ENCODE data around the gene UBE2E2. TPM values are rescaled to one million over a fixed set of nuclear protein-coding genes. Genes with fewer than 3 reads are reported as not detected.

The UBE2E2 gene
- polyA plus RNA-seq, 1 donor from 2014 or later: 19.8 TPM

DNA sequence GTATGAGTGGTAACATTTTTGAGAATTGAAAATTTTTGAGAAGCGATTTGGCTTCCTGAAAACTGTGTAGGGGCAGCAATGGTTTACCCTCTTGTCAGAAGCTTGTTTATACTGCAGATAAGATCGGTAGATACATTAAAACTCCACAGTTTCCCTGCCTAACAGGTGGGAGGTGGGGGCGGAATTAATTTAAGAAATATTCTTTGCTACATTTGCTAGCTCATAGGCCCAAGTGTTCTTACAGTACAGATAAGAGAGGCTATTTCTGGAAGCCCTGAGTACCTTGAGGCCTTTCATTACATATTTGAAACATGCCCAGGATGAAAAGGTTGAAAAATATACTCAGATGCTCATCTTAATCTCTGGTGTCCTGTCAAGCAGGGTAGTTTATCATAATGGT is 285.5 kb downstream of the UBE2E2 start:
- no peak for TF ChIP-seq TAF1 (IDR thresholded peaks at IDR 0.05; ENCODE audit: low read depth)
- TF ChIP-seq, protein P1, sequence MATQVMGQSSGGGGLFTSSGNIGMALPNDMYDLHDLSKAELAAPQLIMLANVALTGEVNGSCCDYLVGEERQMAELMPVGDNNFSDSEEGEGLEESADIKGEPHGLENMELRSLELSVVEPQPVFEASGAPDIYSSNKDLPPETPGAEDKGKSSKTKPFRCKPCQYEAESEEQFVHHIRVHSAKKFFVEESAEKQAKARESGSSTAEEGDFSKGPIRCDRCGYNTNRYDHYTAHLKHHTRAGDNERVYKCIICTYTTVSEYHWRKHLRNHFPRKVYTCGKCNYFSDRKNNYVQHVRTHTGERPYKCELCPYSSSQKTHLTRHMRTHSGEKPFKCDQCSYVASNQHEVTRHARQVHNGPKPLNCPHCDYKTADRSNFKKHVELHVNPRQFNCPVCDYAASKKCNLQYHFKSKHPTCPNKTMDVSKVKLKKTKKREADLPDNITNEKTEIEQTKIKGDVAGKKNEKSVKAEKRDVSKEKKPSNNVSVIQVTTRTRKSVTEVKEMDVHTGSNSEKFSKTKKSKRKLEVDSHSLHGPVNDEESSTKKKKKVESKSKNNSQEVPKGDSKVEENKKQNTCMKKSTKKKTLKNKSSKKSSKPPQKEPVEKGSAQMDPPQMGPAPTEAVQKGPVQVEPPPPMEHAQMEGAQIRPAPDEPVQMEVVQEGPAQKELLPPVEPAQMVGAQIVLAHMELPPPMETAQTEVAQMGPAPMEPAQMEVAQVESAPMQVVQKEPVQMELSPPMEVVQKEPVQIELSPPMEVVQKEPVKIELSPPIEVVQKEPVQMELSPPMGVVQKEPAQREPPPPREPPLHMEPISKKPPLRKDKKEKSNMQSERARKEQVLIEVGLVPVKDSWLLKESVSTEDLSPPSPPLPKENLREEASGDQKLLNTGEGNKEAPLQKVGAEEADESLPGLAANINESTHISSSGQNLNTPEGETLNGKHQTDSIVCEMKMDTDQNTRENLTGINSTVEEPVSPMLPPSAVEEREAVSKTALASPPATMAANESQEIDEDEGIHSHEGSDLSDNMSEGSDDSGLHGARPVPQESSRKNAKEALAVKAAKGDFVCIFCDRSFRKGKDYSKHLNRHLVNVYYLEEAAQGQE (IDR thresholded peaks at IDR 0.05; ENCODE audit: borderline replicate concordance): no peak
- no peak for TF ChIP-seq POLR2AphosphoS5 (IDR thresholded peaks at IDR 0.05)
- no peak for TF ChIP-seq RAD21 (conservative IDR thresholded peaks at IDR 0.05)
- TF ChIP-seq MXI1 (conservative IDR thresholded peaks at IDR 0.05; ENCODE audit: poor library complexity, severe bottlenecking): no peak
- no peak for TF ChIP-seq SMC3 (conservative IDR thresholded peaks at IDR 0.05; ENCODE audit: poor library complexity)
- no peak for TF ChIP-seq EZH2 (IDR thresholded peaks at IDR 0.05; ENCODE audit: borderline replicate concordance, insufficient read depth, low read length, poor library complexity, severe bottlenecking)
- TF ChIP-seq, protein P2, sequence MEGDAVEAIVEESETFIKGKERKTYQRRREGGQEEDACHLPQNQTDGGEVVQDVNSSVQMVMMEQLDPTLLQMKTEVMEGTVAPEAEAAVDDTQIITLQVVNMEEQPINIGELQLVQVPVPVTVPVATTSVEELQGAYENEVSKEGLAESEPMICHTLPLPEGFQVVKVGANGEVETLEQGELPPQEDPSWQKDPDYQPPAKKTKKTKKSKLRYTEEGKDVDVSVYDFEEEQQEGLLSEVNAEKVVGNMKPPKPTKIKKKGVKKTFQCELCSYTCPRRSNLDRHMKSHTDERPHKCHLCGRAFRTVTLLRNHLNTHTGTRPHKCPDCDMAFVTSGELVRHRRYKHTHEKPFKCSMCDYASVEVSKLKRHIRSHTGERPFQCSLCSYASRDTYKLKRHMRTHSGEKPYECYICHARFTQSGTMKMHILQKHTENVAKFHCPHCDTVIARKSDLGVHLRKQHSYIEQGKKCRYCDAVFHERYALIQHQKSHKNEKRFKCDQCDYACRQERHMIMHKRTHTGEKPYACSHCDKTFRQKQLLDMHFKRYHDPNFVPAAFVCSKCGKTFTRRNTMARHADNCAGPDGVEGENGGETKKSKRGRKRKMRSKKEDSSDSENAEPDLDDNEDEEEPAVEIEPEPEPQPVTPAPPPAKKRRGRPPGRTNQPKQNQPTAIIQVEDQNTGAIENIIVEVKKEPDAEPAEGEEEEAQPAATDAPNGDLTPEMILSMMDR (IDR thresholded peaks at IDR 0.05; ENCODE audit: poor library complexity, severe bottlenecking): no peak
- no peak for TF ChIP-seq EP300 (conservative IDR thresholded peaks at IDR 0.05; ENCODE audit: poor library complexity, severe bottlenecking)
- Histone ChIP-seq H3K9me3 (ENCODE audit: low read length) (no peaks in the 10 kb centered on the region), H3K9ac (ENCODE audit: low read length) (no peak overlapping the region), H3K4me2 (ENCODE audit: low read length) (no peak overlapping the region), H3K27me3 (ENCODE audit: insufficient read depth, low read depth, low read length) (no peaks in the 10 kb centered on the region), H3K9me2 (ENCODE audit: insufficient read depth, low read length) (no peaks in the 10 kb centered on the region), H2AFZ (ENCODE audit: low read depth, low read length) (no peak overlapping the region), H3K36me3 (ENCODE audit: insufficient read depth, low read length) (no peaks in the 10 kb centered on the region), H3F3A (ENCODE audit: insufficient read depth, low read length, poor library complexity, severe bottlenecking) (no peaks in the 10 kb centered on the region), H3K4me3 (ENCODE audit: low read length) (no peak overlapping the region), H3K27ac (ENCODE audit: low read length) (no peak overlapping the region), H4K20me1 (ENCODE audit: insufficient read depth) (no peaks in the 10 kb centered on the region), H3K79me2 (replicated peaks; ENCODE audit: insufficient read depth, low read length) (no peaks in the 10 kb centered on the region)

DNA sequence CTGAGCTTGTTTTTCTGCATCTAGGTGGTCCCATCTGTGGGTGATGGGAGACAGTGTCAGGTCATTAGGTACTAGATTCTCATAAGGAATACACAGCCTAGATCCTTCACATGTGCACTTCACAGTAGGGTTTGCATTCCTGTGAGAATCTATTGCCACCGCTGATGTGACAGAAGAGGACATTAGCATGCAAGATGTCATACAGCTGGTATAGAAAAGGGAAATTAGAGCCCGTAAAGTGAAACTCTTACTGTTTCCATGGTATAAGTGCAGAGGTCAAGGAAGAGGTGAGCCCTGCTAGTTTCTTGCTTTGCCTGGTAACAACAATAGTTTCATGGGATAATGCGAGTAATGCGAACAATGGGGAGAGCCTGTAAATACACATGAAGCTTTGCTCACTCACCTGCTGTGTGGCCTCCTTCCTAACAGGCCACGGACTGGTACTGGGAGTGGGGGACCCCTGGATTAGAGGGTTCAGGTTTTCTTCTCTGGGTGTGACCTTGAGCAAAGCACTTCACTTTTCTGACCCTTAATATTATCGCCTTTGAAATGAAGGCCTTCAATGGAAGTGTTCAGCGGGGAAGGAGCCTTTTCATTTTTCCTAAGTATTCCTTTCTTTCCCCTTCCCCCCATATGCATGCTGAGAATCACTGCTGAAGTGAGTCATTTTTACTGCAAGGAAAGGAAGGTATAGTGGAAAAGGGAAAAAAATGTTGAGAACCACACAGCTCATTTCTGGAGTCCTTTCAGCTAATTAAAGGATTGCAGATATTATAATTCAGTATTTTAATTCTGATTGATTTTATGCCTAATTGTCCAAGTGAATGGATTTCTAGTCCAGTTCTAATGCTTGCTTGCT is 286.4 kb downstream of the UBE2E2 start:
- TF ChIP-seq RAD21 (conservative IDR thresholded peaks at IDR 0.05): no peak
- Histone ChIP-seq H3K9me3 (ENCODE audit: low read length) (no peaks in the 10 kb centered on the region), H3F3A (ENCODE audit: insufficient read depth, low read length, poor library complexity, severe bottlenecking) (no peaks in the 10 kb centered on the region)

More for the DNA sequence above, 286.4 kb downstream of the UBE2E2 start:
- no peaks in the 10 kb centered on the region for H4K20me1 ChIP-seq (ENCODE audit: insufficient read depth)
- no peak overlapping the region for H3K27ac ChIP-seq (ENCODE audit: low read length)
- no peak overlapping the region for H2AFZ ChIP-seq (ENCODE audit: low read depth, low read length)
- no peaks in the 10 kb centered on the region for H3K9me2 ChIP-seq (ENCODE audit: insufficient read depth, low read length)
- no peaks in the 10 kb centered on the region for H3K27me3 ChIP-seq (ENCODE audit: insufficient read depth, low read depth, low read length)
- no peak overlapping the region for H3K4me2 ChIP-seq (ENCODE audit: low read length)
- no peak overlapping the region for H3K9ac ChIP-seq (ENCODE audit: low read length)
- H3K79me2 ChIP-seq (replicated peaks; ENCODE audit: insufficient read depth, low read length): no peaks in the 10 kb centered on the region
- H3K36me3 ChIP-seq (ENCODE audit: insufficient read depth, low read length): no peaks in the 10 kb centered on the region
- no peak overlapping the region for H3K4me3 ChIP-seq (ENCODE audit: low read length)
